Measurements from ENCODE around the gene SRGAP2C. TPM values are rescaled to one million over a fixed set of nuclear protein-coding genes. Genes with fewer than 3 reads are reported as not detected.
"Not testable (repeated sequence)": the region's sequence is repeated elsewhere in the genome, so short reads cannot be mapped to it uniquely, and the experiment has no call there.

Gene SRGAP2C
- total and polyA plus RNA-seq, 4 donors = 1.9 to 11.9 (median 4.3) TPM

DNA sequence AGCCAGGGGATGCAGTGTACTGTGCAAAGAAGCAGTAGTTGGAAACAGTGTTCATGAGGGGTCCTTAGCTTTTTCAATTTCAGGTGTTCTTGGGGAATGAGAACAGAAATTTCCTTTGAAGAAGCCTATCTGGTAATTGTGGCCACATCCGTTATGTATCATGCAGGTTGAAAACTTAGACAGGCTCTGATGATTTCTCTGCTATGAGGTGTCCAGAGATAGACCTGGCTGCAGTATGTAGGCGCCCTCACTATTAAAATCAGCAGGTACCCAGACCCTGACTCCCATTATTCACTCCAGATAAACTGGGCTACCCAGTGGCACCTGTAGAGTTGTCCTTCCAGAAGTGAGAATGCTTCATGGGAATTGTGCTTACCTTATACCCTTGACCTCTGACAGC, 7.7 kb downstream of the SRGAP2C start:
- H3K9ac ChIP-seq (ENCODE audit: low read depth in 1 of 2, low read length in 2 of 2); H3K27ac ChIP-seq (ENCODE audit: low read depth in 1 of 2, low read length in 2 of 2); H3K4me3 ChIP-seq (ENCODE audit: low read depth in 1 of 3, low read length in 3 of 3); H3K9me3 ChIP-seq (ENCODE audit: control insufficient read depth in 4 of 4, low read length in 3 of 4); DNase-seq (ENCODE audit: low spot score); H3K27me3 ChIP-seq (ENCODE audit: control insufficient read depth in 4 of 4, insufficient read depth in 4 of 4, low read length in 3 of 4); H3K4me1 ChIP-seq (ENCODE audit: control insufficient read depth in 4 of 4, insufficient read depth in 4 of 4, low read length in 3 of 4); H3K36me3 ChIP-seq (ENCODE audit: control insufficient read depth in 4 of 4, insufficient read depth in 3 of 4, low read depth in 1 of 4, low read length in 3 of 4): not testable (repeated sequence)
- WGBS = 100% methylated on average over 2 of the region's 2 CpGs

DNA sequence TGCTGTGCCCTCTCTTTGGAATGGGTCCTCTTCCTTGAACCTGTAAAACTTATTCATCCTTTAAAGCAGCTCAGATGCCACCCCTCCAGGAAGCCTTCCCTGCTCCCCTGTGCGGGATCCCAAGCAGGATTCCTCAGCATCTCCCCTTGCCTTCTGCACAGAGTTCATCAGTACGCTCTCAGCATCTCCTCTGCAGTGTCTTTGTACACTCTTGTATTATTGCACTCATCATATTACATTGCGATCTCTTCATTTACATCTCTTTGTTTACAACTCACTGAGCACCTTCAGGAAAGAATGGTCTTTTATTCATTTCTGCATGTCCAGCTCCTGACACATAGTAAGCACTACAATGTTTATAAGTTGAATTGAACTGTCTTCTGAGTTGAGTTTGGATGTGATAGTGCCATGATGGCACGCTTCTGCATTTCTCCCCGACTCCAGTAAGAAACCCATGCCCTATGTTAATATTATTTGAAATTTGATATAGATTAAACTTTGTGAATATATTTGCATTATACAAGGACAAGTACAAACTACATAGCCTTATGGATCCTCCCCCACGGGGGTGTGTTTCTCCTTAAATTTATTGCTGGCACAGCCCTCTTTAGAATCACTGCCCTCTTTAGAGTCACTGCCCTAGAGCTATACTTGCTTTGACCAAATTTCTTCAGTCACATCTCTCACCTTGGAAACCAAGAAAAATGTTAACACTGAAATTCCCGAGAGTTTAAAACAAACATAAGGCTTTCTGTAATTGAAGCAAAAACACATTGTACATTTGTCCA, 12.5 kb downstream of the SRGAP2C start:
- not testable (repeated sequence) for DNase-seq (ENCODE audit: low spot score); H3K9me3 ChIP-seq (ENCODE audit: control insufficient read depth in 4 of 4, low read length in 3 of 4); H3K4me1 ChIP-seq (ENCODE audit: control insufficient read depth in 4 of 4, insufficient read depth in 4 of 4, low read length in 3 of 4); H3K27me3 ChIP-seq (ENCODE audit: control insufficient read depth in 4 of 4, insufficient read depth in 4 of 4, low read length in 3 of 4); H3K36me3 ChIP-seq (ENCODE audit: control insufficient read depth in 4 of 4, insufficient read depth in 3 of 4, low read depth in 1 of 4, low read length in 3 of 4); H3K9ac ChIP-seq (ENCODE audit: low read depth in 1 of 2, low read length in 2 of 2); H3K4me3 ChIP-seq (ENCODE audit: low read depth in 1 of 3, low read length in 3 of 3); H3K27ac ChIP-seq (ENCODE audit: low read depth in 1 of 2, low read length in 2 of 2)
- WGBS = 99% methylated on average over 3 of the region's 7 CpGs

DNA sequence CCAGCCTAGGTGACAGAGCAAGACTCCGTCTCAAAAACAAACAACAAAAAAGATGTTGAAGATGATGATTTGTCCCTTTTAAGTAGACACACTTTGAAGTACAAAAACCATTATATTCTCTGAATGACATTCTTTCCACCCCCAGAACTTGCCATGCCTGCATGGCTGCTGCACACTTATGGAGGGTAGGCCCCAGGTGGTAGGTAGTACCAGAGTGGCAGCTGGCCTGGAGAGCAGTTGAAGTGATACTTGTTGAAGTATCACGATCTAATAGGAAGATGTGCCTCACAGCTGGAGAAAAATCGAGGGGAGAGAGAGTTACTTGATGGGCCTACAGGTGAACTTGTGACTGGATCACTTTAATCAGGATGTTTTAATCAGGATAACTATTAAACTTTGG, 15.0 kb downstream of the SRGAP2C start:
- not testable (repeated sequence) for H3K9ac ChIP-seq (ENCODE audit: low read depth in 1 of 2, low read length in 2 of 2); H3K4me1 ChIP-seq (ENCODE audit: control insufficient read depth in 4 of 4, insufficient read depth in 4 of 4, low read length in 3 of 4); H3K27ac ChIP-seq (ENCODE audit: low read depth in 1 of 2, low read length in 2 of 2); H3K9me3 ChIP-seq (ENCODE audit: control insufficient read depth in 4 of 4, low read length in 3 of 4); H3K36me3 ChIP-seq (ENCODE audit: control insufficient read depth in 4 of 4, insufficient read depth in 3 of 4, low read depth in 1 of 4, low read length in 3 of 4); DNase-seq (ENCODE audit: low spot score); H3K27me3 ChIP-seq (ENCODE audit: control insufficient read depth in 4 of 4, insufficient read depth in 4 of 4, low read length in 3 of 4); H3K4me3 ChIP-seq (ENCODE audit: low read depth in 1 of 3, low read length in 3 of 3)
- 100% methylated on average over 1 of the region's 3 CpGs for WGBS

DNA sequence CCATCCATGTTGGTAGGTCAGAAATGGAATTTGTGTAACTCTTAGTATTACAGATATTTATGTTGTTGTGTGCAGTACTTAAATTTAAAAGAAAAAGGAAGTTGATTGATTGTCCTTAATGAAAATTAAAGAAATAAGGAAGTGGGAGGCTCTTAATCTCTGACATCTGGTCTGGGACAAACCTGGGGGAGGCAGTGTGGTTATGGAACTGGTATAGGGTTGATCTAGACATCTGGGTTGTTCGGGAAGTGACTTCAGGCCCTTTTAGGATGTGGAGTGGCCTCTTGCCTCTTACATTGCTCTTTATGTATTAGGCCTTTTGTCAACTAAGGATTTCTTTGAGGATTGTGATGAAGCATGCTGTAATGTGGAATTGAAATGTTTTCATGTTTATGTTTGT, 15.5 kb downstream of the SRGAP2C start:
- H3K36me3 ChIP-seq (ENCODE audit: control insufficient read depth in 4 of 4, insufficient read depth in 3 of 4, low read depth in 1 of 4, low read length in 3 of 4); H3K4me1 ChIP-seq (ENCODE audit: control insufficient read depth in 4 of 4, insufficient read depth in 4 of 4, low read length in 3 of 4); H3K9ac ChIP-seq (ENCODE audit: low read depth in 1 of 2, low read length in 2 of 2); H3K9me3 ChIP-seq (ENCODE audit: control insufficient read depth in 4 of 4, low read length in 3 of 4); H3K4me3 ChIP-seq (ENCODE audit: low read depth in 1 of 3, low read length in 3 of 3); H3K27ac ChIP-seq (ENCODE audit: low read depth in 1 of 2, low read length in 2 of 2); H3K27me3 ChIP-seq (ENCODE audit: control insufficient read depth in 4 of 4, insufficient read depth in 4 of 4, low read length in 3 of 4); DNase-seq (ENCODE audit: low spot score): not testable (repeated sequence)
- no CpG with 5 or more reads among the region's 1 CpG for WGBS

DNA sequence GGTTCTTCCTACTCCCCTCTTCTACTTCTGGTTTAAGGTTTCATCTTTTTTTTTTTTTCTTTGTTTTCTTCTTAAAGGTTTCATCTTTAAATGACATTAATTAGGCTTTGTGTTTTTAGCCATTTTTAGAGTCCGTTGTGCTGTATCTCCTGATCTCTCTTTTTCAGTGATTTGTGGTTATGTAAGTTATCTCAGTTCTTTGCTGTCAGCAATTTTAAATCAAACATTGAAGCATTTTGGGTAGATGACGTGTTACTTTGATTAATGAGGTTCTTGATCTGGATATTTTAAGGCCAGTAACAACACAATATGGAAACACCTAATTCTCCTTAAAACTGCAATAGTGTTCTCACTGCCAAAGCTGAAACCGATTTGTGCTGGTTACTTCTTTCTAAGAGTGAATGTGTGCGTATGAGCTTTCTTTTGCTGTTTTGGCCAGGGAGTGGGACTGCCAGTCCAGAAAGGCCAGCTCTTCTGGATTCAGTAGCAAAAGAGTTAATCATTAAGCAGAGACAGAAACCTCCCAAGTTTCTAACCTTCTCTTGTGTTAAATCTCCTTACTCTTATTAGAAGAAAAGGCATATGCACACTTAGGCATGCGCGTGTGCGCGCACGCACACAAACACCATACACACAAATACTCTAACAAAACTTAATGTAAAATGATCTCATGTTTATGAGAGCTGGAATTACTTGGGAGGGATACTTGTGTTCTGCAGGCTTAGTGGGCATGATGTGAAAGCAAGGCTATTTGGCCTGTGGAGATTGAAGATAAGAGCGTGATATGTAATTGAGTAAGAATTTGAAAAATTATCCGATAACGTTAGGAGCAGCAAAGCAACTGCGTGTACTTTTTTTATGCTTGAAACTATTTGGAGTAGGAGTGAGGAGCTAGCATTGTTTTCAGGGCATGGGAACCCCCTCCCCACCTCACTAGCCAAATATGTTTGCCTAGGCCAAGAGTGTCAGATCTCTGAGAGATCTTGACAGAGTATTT, 16.5 kb downstream of the SRGAP2C start:
- H3K9me3 ChIP-seq (ENCODE audit: control insufficient read depth in 4 of 4, low read length in 3 of 4); H3K36me3 ChIP-seq (ENCODE audit: control insufficient read depth in 4 of 4, insufficient read depth in 3 of 4, low read depth in 1 of 4, low read length in 3 of 4); H3K4me3 ChIP-seq (ENCODE audit: low read depth in 1 of 3, low read length in 3 of 3); H3K27me3 ChIP-seq (ENCODE audit: control insufficient read depth in 4 of 4, insufficient read depth in 4 of 4, low read length in 3 of 4); H3K9ac ChIP-seq (ENCODE audit: low read depth in 1 of 2, low read length in 2 of 2); H3K4me1 ChIP-seq (ENCODE audit: control insufficient read depth in 4 of 4, insufficient read depth in 4 of 4, low read length in 3 of 4); DNase-seq (ENCODE audit: low spot score): not testable (repeated sequence)
- 61% methylated on average over 9 of the region's 13 CpGs for WGBS
- H3K27ac ChIP-seq (ENCODE audit: low read depth in 1 of 2, low read length in 2 of 2) = peak overlapping the region in 1 of 2 donors; percentile 12

DNA sequence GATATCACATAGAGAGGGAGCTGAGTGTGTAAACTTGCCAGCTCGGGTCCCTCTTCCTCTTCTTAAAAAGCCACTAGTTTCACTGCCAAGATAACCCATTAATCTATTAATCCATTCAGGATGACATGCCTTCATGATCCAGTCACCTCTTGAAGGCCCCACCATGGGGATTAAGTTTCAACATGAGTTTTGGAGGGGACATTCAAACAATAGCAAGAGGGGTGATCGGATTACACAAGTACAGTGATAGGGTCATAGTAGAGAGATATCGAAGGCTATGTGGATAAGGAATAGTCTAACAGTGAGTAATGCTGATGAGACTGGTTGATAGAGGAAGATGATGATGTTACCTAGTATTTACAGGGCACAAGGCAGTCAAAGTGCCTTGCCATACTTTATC, 18.2 kb downstream of the SRGAP2C start:
- H3K36me3 ChIP-seq (ENCODE audit: control insufficient read depth in 4 of 4, insufficient read depth in 3 of 4, low read depth in 1 of 4, low read length in 3 of 4); H3K9me3 ChIP-seq (ENCODE audit: control insufficient read depth in 4 of 4, low read length in 3 of 4); H3K4me1 ChIP-seq (ENCODE audit: control insufficient read depth in 4 of 4, insufficient read depth in 4 of 4, low read length in 3 of 4); H3K9ac ChIP-seq (ENCODE audit: low read depth in 1 of 2, low read length in 2 of 2); H3K4me3 ChIP-seq (ENCODE audit: low read depth in 1 of 3, low read length in 3 of 3); H3K27ac ChIP-seq (ENCODE audit: low read depth in 1 of 2, low read length in 2 of 2); DNase-seq (ENCODE audit: low spot score); H3K27me3 ChIP-seq (ENCODE audit: control insufficient read depth in 4 of 4, insufficient read depth in 4 of 4, low read length in 3 of 4): not testable (repeated sequence)
- 85% methylated on average over 3 of the region's 3 CpGs for WGBS

DNA sequence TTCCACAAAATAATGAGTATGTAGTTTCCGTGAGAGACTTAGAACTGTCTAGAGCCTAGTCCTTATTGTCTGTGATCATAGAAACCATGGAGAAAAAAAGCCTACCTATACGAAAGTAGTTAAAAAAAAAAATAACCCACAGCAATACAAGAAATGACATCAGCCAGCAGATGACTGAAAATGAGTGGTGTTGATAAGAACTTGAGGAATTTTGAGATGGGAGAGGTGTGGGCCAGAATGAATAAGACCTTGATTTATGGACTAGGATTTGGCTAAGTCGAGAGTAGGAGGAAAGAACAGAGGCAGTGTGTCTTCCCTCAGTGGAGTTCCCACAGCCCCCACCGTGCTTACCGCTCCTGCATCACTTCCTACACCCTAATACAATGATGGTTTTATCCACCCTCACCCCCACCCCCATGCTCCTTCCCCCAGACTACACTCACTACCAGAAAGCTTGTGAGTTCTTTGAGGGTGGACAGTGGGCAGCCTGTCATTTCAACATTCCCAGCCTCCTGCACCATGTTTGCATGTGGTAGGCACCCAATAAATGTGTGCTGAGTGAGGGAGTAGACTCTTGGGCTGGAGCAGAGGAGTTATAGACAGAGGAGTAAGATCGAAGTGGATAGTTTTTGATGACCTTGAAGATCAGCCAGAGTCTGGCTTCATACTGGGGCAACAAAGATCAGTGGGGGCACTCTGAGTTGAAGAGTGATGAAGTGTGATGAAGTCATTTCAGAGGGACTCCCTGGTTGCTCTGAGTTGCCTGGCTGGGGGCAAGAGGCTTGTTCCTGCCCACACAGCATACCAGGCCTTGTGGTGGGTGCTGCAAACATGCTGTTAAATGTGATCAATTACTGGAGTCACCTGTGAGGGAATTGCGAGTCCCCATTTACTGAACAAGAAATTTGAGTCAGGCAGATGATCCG, 21.3 kb downstream of the SRGAP2C start:
- WGBS = 92% methylated on average over 3 of the region's 8 CpGs
- H3K4me3 ChIP-seq (ENCODE audit: low read depth in 1 of 3, low read length in 3 of 3); H3K27me3 ChIP-seq (ENCODE audit: control insufficient read depth in 4 of 4, insufficient read depth in 4 of 4, low read length in 3 of 4); DNase-seq (ENCODE audit: low spot score); H3K27ac ChIP-seq (ENCODE audit: low read depth in 1 of 2, low read length in 2 of 2); H3K9ac ChIP-seq (ENCODE audit: low read depth in 1 of 2, low read length in 2 of 2); H3K36me3 ChIP-seq (ENCODE audit: control insufficient read depth in 4 of 4, insufficient read depth in 3 of 4, low read depth in 1 of 4, low read length in 3 of 4); H3K4me1 ChIP-seq (ENCODE audit: control insufficient read depth in 4 of 4, insufficient read depth in 4 of 4, low read length in 3 of 4); H3K9me3 ChIP-seq (ENCODE audit: control insufficient read depth in 4 of 4, low read length in 3 of 4): not testable (repeated sequence)
